Activated naive CD8-positive, alpha-beta T cell (primary cell): Measurements from ENCODE around the gene SPECC1.
"Not testable (repeated sequence)": the region's sequence is repeated elsewhere in the genome, so short reads cannot be mapped to it uniquely, and the experiment has no call there.

Experiments used
- H3K27ac Mint-ChIP-seq: one replicate; pipeline ENCODE4 v1.8.0; 2021; ENCODE audit warnings: mixed read lengths
- H3K27me3 Mint-ChIP-seq: one replicate; pipeline ENCODE4 v1.8.0; 2021; ENCODE audit warnings: mixed read lengths
- H3K36me3 Mint-ChIP-seq: one replicate; pipeline ENCODE4 v1.8.0; 2021; ENCODE audit warnings: mixed read lengths
- H3K4me1 Mint-ChIP-seq: one replicate; pipeline ENCODE4 v1.8.0; 2021; ENCODE audit warnings: low read depth, mixed read lengths
- H3K4me3 Mint-ChIP-seq: one replicate; pipeline ENCODE4 v1.8.0; 2021; ENCODE audit warnings: mild to moderate bottlenecking, mixed read lengths
- H3K9me3 Mint-ChIP-seq: one replicate; pipeline ENCODE4 v1.8.0; 2021; ENCODE audit warnings: low read depth, mixed read lengths

Gene SPECC1

GRCh38 chr17:20143740-20144139, 134.6 kb downstream of the SPECC1 start:
- H3K36me3 Mint-ChIP-seq = peaks cover 2% of the 10 kb centered on the region
- H3K27ac Mint-ChIP-seq = no peak overlapping the region
- H3K27me3 Mint-ChIP-seq = no peaks in the 10 kb centered on the region
- H3K4me1 Mint-ChIP-seq = no peaks in the 10 kb centered on the region
- no peak overlapping the region for H3K4me3 Mint-ChIP-seq
- no peaks in the 10 kb centered on the region for H3K9me3 Mint-ChIP-seq

GRCh38 chr17:20145567-20145966, 136.4 kb downstream of the SPECC1 start:
- Mint-ChIP-seq H3K4me1 (no peaks in the 10 kb centered on the region), H3K9me3 (no peaks in the 10 kb centered on the region), H3K4me3 (no peak overlapping the region), H3K27me3 (no peaks in the 10 kb centered on the region), H3K27ac (no peak overlapping the region), H3K36me3 (peaks cover 2% of the 10 kb centered on the region)

- H3K27ac Mint-ChIP-seq = no peak overlapping the region
- H3K36me3 Mint-ChIP-seq = no peaks in the 10 kb centered on the region
- H3K27me3 Mint-ChIP-seq = no peaks in the 10 kb centered on the region
- H3K9me3 Mint-ChIP-seq = no peaks in the 10 kb centered on the region
- no peak overlapping the region for H3K4me3 Mint-ChIP-seq
- H3K4me1 Mint-ChIP-seq = no peaks in the 10 kb centered on the region
Observed at GRCh38 chr17:20149251-20149650, 140.1 kb downstream of the SPECC1 start.

GRCh38 chr17:20151174-20151573, 142.0 kb downstream of the SPECC1 start:
- Mint-ChIP-seq H3K27ac (no peak overlapping the region), H3K27me3 (no peaks in the 10 kb centered on the region), H3K36me3 (no peaks in the 10 kb centered on the region), H3K4me3 (no peak overlapping the region), H3K9me3 (no peaks in the 10 kb centered on the region), H3K4me1 (no peaks in the 10 kb centered on the region)

- Mint-ChIP-seq H3K27me3 (peaks cover 4% of the 10 kb centered on the region), H3K27ac (no peak overlapping the region), H3K4me1 (peaks cover 4% of the 10 kb centered on the region), H3K9me3 (no peaks in the 10 kb centered on the region), H3K36me3 (no peaks in the 10 kb centered on the region), H3K4me3 (no peak overlapping the region)
Observed at GRCh38 chr17:20153231-20153630, 144.1 kb downstream of the SPECC1 start.

DNA sequence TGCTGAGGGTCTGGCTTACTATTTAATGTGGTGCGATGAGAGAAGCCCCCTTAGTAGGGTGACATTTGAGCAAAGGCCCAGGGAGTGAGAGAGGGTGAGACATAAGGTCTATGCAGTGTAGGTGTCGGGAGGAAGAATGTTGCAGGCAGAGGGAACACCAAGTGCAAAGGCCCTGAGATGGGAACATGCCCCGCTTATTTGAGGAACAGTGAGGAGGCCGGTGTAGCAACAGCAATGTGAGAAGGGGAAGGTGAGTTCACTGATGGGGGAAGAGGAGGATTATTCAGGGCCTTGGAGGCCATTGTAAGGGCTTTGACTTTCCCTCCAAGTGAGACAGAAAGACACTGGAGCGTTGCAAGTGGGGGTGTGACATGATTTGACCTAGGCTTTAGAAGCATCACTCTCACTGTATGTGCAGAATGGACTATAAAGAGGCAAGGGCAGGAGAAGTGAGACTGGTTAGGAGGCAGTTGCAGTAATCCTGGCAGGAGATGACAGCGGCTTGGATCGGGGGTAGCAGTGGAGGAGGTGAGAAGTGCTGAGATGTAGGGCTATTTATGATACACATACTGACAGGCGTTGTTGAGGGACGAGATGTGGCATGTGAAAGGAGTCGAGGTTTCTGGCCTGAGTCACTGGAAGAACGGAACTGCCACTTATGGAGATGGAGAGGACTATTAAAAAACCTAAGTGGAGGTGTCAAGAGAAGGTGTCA, 145.3 kb downstream of the SPECC1 start:
- Mint-ChIP-seq H3K4me3 (no peak overlapping the region), H3K36me3 (no peaks in the 10 kb centered on the region), H3K9me3 (no peaks in the 10 kb centered on the region), H3K27ac (no peak overlapping the region), H3K27me3 (peaks cover 5% of the 10 kb centered on the region), H3K4me1 (peaks cover 4% of the 10 kb centered on the region)

- peaks cover 4% of the 10 kb centered on the region for H3K4me1 Mint-ChIP-seq
- no peaks in the 10 kb centered on the region for H3K9me3 Mint-ChIP-seq
Observed at GRCh38 chr17:20155258-20156195, 146.4 kb downstream of the SPECC1 start.

DNA sequence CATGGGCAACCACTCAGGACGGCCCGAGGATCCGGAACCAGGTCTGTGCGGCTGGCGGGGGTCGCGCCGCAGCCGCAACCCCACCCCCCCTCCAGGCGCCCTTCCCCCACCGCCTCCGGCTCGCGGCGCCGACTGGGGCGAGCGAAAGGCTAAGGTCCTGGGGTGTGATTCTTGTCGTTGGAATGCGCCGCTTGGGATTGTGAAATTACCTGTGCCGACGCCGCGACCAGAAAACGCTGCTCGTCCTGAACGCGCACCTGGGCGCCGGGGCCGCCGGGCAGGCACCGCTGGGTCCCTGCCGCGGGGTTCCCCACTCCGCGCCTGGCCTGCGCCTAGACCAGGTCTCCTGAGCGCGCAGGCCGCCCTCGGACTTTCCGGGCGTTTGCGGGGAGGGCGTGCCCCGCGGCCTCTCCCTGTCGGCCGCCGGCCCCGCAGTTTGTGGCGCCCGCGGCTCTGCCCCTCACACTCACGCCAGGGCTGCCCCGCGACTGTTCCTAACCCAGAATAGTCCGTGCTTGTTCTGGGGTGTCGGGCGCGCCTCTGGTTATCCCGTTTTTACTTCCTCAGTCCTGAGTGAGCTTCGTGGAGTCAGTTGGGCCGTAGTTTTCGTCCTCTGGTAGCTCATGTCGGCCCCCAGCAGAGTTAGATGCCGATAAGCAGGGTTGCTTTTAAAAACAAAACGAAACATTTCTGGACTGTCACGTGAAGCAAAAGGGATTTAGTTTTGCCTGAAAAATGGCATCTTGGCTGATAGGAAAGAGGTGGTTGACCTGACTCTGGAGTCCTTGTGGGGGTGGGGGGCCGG, 147.2 kb downstream of the SPECC1 start:
- peak overlapping the region; percentile 87 for H3K4me3 Mint-ChIP-seq
- no peaks in the 10 kb centered on the region for H3K36me3 Mint-ChIP-seq
- peak overlapping the region; percentile 59 for H3K27ac Mint-ChIP-seq
- H3K4me1 Mint-ChIP-seq = peaks cover 4% of the 10 kb centered on the region
- H3K27me3 Mint-ChIP-seq = peaks cover 5% of the 10 kb centered on the region
- H3K9me3 Mint-ChIP-seq = no peaks in the 10 kb centered on the region

More at GRCh38 chr17:20155258-20156195, 146.4 kb downstream of the SPECC1 start:
- no peak overlapping the region for H3K27ac Mint-ChIP-seq
- peaks cover 5% of the 10 kb centered on the region for H3K27me3 Mint-ChIP-seq
- no peaks in the 10 kb centered on the region for H3K36me3 Mint-ChIP-seq
- H3K4me3 Mint-ChIP-seq = no peak overlapping the region

DNA sequence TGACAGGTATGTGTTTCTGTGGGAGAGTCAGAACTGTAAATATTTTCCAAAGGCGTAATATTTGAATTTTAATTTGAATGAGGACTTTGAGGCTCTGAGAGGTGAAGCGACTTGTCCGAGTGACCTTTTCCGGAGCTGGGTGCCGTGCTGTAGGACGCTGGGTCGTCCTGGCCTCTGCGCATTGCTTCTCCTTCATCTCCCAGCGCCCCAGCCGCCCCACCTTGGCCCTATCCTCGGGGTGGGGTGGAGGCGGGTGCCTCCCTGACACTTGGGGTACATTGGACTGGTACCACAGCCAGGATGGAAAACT, 147.8 kb downstream of the SPECC1 start:
- Mint-ChIP-seq H3K27me3 (peaks cover 5% of the 10 kb centered on the region), H3K4me1 (peaks cover 4% of the 10 kb centered on the region), H3K27ac (no peak overlapping the region), H3K9me3 (no peaks in the 10 kb centered on the region), H3K4me3 (peak overlapping the region; percentile 87), H3K36me3 (no peaks in the 10 kb centered on the region)

GRCh38 chr17:20158580-20158979, 149.4 kb downstream of the SPECC1 start:
- Mint-ChIP-seq H3K4me1 (peaks cover 4% of the 10 kb centered on the region), H3K36me3 (no peaks in the 10 kb centered on the region), H3K4me3 (no peak overlapping the region), H3K9me3 (no peaks in the 10 kb centered on the region), H3K27ac (no peak overlapping the region), H3K27me3 (peaks cover 5% of the 10 kb centered on the region)

- Mint-ChIP-seq H3K9me3 (no peaks in the 10 kb centered on the region), H3K4me3 (no peak overlapping the region), H3K4me1 (peaks cover 4% of the 10 kb centered on the region), H3K27ac (no peak overlapping the region), H3K27me3 (peaks cover 5% of the 10 kb centered on the region), H3K36me3 (no peaks in the 10 kb centered on the region)
Observed at GRCh38 chr17:20159406-20160069, 150.4 kb downstream of the SPECC1 start.

DNA sequence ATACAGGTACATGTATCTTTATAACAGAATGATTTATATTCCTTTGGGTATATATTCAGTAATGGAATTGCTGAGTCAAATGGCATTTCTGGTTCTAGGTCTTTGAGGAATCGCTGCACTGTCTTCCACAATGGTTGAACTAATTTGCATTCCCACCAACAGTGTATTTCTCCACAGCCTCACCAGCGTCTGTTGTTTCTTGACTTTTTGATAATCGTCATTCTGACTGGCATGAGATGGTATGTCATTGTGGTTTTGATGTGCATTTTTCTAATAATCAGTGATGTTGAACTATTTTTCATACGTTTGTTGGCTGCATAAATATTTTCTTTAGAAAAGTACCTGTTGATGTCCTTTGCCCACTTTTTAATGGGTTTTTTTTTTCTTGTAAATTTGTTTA, 156.4 kb downstream of the SPECC1 start:
- not testable (repeated sequence) for H3K36me3 Mint-ChIP-seq, H3K4me1 Mint-ChIP-seq, H3K27ac Mint-ChIP-seq, H3K4me3 Mint-ChIP-seq, H3K9me3 Mint-ChIP-seq, H3K27me3 Mint-ChIP-seq

DNA sequence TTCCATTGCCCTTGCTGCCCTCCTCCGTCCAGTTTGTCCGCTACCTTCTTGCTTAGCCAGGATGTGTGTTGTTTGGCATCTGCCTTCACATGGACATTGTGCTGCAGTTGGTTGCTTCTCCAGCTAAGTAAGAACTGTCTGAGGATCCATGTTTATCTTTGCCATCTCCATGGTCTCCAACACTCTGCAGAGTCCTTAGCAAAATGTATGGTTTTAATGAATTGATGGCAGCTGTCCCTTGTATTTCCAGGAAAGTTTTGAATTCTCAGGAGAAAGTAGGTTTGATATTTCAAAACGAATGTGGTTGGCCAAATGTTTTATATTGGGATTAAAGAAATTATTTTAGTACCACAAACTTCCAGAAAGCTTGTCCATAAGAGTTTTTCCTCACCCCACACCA, 160.9 kb downstream of the SPECC1 start:
- no peak overlapping the region for H3K4me3 Mint-ChIP-seq
- H3K36me3 Mint-ChIP-seq = no peaks in the 10 kb centered on the region
- H3K4me1 Mint-ChIP-seq = no peaks in the 10 kb centered on the region
- H3K9me3 Mint-ChIP-seq = no peaks in the 10 kb centered on the region
- no peaks in the 10 kb centered on the region for H3K27me3 Mint-ChIP-seq
- H3K27ac Mint-ChIP-seq = no peak overlapping the region

DNA sequence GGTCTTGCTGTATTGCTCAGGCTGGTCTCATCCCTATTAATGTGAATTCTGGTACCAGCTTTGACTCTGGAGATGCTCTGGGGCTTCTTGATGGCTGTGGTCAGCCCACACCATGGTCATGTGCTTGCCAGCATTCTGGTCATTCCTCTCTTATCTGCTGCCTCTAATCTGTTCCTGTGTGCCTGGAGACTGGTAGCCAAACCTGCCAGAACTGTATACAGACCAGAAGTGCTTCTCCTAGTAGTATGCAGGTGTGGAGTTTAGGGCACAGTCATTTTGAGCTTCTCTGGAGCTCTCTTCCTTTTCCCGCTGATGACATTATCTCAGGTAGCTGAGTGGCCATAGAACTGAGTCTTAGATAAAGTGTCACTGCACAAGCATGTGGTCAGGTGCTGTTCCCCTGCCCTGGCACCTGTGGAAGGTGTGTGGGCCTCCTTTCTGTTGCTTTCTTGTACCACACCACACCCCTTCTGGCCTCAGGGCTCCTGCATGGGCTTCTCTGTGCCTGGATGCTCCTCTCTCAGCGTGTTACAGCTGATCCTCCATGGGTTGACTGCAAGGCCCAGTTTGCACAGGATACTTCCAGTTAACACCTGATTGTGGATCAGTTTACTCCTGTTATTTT, 162.7 kb downstream of the SPECC1 start:
- H3K27me3 Mint-ChIP-seq = no peaks in the 10 kb centered on the region
- H3K9me3 Mint-ChIP-seq = no peaks in the 10 kb centered on the region
- no peaks in the 10 kb centered on the region for H3K4me1 Mint-ChIP-seq
- H3K27ac Mint-ChIP-seq = no peak overlapping the region
- H3K4me3 Mint-ChIP-seq = no peak overlapping the region
- H3K36me3 Mint-ChIP-seq = no peaks in the 10 kb centered on the region
